DMS79 (cell line): ENCODE data around the gene SLC8A1.

ENCODE experiments used
- DNase-seq: peaks from one replicate; lab custom pipeline; 2025; lab: John Stamatoyannopoulos, UW

The SLC8A1 gene

DNA sequence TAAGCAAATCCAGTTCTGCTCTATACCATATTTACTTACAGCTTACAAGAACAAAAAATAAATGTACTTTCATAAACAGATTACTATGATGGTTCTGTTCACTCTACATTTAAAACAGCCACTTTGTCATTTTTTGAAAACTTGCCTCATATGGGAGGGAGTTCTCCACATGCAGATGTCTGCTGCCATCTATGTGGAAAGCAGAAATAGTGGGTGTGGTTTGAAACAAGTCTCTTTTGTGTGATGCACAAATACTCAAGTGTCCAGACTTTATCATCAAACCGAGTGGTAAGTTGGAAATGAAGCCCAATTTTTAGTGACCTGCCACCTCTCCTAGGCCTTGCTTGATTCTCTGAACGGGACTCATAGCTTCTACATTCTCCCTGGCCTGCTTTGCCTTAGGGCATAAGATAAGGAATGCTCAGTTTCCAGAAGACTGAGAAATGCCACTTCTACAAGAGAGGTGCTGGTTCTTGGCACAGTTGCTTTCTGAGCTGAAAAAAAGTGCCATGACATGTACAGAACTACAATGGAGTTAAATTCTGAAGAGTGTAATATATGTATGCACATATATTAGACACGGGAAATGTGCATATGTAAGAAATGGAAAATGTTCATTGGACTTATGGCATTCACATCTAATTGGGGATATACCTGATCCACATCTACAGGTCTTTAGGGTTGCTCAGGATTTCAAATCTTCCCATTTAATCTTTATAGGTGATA is 221.0 kb downstream of the SLC8A1 start:
- no peak for DNase-seq

DNA sequence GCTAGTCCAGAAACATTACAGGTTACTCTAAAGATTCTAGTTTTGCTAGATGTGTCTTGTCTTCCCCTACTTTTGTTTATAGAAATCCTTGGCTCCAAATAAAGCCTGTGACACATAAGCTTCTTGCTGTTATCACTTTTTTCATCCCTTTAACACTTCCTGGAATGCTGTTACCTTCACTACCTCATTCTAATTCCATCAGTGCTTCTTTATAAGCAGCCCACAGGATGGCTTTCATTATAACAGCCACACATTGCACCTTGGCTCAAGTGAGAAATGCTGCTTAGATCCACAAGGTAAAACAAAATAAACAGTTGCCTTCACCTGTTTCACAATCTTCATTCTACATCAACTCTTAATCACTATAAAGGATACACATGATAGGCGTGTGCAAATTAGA is 221.7 kb downstream of the SLC8A1 start:
- DNase-seq, result no peak

DNA sequence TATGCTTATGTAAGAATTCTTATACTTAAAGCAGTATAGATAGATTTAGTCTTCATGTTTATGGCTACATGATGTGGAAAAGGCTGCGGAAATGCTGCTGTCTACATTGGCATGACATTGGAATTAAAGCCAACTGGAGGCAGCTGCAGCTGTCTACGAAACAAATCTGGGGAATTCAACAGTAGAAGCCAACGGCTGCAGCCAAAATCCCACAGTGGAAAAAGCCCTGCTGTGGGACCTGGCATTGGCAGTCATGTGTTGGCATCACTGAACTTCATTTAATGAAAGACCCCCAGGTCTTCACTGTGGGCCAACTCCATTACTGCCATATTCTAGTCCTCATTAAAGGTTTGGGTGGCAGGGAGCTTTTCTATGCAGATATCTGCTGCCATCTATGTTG is 223.6 kb downstream of the SLC8A1 start:
- no peak for DNase-seq

DNA sequence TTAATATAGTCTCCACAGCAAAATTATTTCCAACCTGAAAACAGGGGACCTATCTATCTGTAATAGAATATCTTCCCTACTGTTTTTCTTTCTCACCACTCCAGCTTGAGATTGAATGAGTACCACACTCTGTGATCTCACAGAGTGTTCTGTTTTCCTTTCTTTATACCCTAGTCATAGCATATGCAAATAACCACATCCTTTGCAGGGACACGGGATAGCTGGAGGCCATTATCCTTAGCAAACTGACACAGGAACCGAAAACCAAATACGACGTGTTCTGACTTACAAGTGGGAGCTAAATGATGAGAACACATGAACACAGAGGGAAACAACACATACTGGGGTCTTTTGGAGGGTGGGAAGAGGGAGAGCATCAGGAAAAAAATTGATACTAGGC is 224.7 kb downstream of the SLC8A1 start:
- no peak for DNase-seq

DNA sequence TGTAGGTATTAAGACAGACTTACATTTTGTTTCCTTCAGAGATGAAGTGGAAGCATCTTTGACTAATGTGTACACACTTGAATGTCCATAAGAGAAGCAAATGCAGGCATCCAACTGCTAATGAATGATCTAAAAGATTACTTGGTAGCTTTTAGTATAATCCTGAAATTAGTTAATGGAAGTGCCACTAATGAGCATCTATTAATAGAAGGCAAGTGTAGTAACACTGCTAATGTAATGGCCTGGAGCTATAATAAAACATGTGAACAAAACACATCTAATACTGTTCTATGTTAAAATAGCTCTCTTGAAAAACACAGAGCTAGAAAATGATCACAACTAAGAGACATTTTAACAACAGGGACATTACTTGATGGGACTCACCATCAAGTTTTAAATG is 225.3 kb downstream of the SLC8A1 start:
- peak; percentile 51 for DNase-seq

DNA sequence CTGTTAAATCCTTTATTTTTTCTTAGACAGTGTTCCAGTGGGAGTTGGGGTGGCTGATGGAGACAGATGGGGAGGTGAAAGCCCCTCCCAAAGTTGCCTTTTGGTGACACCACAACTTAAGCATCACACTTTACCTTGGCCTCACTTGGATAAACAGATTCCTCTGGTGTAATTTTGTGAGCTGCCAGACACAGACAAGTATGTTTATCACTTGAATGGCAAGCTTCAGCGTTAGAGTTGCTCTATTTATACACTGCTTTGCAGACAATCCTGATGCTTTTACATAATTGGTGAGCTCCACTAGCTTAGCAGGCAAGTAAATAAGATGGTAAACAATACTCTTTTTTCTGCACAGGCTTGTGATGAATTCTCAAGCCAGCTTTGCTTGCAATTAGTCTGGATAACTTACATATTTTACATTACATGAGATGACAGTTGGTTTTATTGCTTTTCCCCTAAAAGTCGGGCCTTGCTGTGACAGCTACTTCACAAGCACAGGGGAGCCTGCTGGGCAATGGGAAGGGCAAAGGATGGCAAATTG is 226.2 kb downstream of the SLC8A1 start:
- no peak for DNase-seq

DNA sequence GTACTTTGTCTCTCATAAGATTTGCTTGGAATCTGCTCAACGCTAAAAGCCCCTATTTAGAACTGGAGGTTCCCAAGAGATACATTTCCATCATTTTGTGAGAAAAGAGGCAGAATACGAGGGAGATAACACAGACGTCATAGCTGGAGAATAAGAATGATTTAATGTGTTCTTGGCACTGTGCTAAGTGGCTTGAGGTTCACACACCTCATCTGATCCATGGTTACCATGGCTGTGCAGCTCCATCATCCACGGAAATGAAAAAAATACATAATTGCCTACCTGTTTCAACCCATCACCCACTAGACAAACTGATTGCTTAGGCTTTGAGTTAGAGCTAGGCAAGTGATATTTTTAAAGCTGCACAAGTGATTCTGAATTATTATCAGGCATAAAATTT is 227.6 kb downstream of the SLC8A1 start:
- DNase-seq, result no peak

DNA sequence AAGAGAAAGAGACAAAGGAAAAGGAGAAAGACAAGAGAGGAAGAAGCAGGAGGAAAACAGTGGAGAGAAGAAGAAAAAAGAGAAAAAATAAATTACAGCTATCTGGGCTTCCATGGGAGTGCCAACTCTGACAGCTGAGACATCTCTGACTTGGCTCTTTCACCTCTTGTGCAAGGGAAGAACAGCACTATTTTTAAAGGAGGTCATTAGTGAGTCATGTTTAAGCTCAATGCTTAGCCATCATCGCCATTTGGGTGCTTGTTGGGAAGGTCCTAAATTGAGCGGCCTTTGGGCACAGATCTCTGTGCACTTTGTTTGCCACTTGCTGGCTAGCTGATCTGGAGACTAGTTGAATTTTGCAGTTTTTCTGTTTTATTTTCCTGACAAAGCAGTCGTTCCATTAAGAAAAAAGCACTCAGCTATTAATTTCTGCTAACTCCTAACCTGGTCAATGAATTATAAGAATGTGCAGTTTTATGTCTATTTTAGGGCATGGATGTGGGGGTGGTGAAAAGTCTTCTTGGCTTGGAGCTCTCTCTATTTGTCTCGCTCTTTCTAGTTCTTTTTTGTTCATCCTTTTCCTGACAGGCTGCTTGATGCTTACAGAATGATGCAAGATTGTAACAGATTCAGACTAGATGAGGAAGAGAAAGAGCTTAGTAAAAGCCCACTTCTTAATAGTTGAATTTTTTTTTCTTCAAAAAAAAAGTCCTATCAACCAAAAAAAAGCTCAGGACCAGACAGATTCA is 231.5 kb downstream of the SLC8A1 start:
- DNase-seq, result no peak

DNA sequence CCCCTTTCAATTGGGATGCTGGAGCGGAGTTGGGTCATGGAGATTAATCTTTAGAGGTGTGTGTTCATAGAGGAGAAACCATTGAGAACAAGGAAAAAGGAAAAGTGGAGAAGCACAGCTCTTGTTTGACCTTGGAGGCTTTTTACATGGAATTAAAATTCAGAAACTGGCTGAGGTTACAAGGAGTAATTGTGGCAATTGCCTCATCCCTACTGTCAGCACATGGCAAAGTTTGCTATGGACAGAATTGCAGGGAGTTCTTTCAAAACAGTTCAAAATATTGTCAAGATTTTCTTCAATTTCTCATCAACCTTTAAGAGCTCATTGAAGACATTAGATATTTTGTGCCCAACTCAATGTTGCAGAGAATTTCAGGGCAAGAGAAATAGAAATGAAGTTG is 232.7 kb downstream of the SLC8A1 start:
- no peak for DNase-seq

DNA sequence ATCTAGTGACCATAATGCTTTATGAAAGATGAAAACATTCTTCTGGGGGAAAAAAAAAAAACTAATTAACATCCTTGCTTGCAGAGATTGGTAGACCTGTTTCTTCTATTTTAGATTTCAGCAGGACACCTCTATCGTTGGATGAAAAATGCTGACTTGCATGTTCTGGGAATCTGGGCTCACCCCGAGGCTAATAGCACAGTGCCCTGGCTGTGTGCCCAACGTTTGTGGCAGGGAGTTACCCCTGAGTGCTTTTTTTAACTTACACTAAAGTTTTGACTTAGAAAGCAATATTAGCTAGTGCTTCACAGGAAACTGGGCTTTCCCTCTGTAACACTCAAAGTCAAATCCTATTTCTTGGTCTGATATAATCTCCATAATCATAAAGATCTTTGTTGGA is 233.2 kb downstream of the SLC8A1 start:
- peak; percentile 32 for DNase-seq

DNA sequence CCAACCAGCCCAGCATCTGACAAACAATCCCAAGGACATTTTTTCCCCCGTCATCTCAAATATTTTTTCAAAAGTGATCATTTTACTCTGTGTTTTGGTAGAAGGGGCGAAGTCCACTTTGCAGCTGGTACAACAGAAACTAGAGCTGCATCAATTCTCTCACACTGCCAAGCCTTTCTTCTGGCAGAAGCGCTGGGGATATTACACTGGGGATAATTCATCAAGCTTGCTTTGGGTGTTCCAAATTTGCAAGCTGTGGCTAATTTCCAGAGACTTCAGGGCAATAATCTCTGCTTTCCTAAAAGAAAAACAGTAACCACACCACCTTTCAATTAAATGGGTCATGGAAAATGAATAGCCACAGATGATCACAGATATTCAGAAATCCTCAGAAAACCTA is 238.3 kb downstream of the SLC8A1 start:
- no peak for DNase-seq

DNA sequence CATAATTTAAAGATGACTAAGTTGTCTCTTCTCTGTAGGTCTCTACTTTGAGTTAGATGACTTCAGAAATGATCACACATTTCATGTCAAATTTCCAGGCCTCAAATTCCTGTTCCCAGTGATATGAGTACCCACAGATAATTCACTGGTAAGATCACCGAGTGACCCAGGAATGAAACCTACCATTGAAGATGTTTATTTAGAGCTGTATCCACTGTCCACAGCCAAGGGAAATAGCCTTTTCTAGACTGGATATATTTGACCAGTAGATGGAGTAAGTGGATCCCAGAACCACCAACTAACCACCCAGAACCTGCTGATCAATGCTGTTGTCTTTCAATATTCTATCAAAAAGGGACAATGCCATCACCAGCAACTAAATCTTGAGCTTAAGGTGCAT is 238.8 kb downstream of the SLC8A1 start:
- no peak for DNase-seq

DNA sequence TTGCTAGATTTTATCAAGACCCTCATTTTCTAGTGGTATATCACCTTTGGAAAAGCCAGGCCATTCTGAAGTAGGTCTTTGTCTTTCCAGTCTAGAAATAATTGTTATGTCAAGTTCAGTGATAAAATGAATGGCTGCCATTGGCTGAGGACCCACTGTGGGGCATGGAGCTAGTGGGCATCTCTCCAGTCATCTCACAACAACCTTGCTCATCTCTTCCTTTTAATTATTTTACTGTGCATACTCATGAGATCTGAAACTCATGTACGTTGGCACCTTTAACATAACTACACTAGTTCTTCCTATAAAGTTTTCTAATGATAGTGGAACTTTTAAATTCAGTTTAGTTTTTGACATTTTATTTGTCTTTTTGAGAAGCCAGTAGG is 240.9 kb downstream of the SLC8A1 start:
- no peak for DNase-seq

DNA sequence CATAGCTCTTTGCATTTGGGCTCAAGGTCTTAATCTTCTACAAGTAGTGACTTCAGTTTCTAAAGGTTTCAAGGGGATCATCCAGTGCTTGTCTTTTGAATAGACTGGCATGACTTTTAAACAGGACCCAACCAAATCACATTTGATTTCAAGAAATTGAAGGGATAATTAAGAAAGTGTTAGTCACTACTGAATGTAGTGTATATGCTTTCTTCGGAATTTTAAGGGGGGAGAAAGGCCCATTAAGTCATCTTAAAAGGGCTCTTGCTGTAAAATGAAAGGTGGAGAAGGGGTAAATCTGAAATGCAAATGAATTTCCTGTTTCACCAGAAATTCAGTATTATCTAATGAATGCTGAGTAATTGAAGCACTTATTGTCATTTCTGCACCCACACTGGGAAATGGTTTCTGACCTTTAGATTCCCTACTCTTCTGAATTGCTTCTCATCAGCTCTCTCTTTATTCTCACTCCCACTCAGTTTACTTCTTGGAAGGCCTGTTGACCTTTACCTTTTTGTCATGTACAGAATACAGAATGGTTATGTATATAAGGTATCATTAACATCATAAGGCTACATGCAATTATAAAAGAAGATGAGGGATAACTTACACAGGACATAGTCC is 241.4 kb downstream of the SLC8A1 start:
- DNase-seq, result no peak

DNA sequence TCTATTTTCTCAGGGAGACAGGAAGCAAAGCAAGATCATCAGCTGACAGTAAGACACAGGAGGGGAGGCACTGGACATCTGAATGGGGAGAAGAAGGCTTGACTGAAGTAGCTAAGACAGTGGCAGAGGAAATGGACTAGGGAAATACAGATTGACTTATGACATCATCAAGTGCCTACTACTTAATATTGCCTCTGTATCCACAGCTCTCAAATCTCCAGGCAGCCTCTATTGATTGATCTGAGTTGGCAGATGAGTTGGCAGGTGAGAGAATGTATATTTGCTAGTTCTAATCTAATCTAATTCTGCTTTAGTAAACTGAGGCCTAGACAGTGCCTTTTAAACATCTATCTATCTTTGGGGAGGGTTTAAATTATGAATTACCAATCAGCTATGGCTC is 242.1 kb downstream of the SLC8A1 start:
- DNase-seq, result no peak

DNA sequence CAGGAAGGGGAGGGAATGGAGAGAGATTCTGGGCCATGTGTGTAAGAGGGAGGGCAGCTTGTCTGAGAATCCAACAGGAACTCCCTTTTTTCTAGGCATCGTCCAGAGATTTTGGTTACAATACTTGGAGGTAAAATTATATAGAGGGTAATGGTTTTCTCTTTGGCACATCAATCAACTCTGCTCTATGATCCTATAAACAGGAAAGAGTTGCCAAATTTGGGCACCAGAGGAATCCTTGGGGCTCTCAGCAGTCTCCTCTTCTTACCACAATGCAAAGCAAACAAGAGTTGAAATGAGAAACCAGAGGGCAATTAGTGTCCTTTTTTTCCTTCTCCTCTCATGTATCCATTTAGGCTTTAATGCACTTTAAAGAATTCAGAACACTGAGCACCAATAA is 243.4 kb downstream of the SLC8A1 start:
- DNase-seq, result peak; percentile 26

DNA sequence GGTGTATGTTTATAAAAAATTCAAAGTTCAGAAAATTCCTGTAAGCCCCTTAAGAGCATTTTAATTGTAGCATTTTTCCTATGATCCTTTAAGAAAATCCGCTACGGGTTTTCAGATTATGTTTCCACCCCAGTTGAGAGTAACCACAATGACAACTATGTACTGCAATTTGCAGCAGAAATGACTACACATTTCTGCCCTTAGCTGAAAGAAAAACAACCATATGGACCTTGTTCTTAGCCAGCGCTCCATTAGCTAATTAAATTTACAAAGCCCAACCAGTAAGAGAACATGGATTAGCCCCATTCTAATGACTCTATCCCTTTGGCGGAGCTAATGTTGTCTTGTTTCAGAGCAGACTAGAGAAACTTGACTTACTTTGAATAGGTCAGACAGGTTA is 247.6 kb downstream of the SLC8A1 start:
- DNase-seq, result no peak

DNA sequence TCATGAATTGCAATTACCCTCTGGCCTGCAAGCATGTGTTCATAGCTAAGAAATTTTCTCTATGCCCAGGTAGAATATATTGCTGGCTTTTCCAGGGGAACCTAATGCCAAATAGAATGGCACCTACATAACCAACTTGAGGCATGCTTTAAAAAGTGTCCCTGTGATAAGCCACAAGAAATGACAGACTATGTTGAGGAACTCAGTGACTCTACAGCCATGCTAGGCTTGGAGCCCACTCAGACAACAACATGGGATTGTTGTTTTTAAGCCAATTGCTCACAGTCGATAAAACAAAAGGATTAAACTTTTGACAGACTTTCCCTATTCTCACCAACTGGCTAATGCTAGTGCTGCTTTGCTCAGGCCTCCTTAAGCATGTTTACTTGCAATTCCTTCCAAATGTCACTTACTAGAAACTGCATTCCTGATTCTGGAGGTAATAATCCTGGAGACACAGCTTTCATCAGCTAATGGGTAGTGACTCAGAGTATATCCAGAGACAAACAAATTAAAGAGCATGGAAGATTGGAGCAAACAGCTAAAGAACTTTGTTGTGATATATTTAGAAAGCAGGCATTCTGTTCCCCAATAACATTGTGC is 249.0 kb downstream of the SLC8A1 start:
- DNase-seq, result no peak

DNA sequence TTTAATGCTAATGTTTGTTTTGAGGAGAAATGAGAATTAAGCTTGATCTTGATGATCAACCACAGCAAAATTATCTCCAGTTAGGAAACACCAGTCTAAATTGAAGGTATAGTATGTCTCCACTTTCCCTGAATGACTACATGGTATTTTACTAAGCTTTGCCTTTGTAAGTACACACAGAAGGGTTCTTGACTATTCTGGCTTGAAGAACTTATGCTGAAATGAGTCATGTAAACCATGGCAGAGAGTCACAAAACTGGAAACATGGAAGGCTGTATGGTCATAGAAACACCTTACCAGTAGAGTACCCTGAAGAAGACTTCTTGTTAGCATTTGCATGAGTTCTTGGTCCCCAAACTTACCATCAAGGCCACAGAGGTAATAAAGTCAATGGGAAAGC is 250.5 kb downstream of the SLC8A1 start:
- DNase-seq, result no peak

DNA sequence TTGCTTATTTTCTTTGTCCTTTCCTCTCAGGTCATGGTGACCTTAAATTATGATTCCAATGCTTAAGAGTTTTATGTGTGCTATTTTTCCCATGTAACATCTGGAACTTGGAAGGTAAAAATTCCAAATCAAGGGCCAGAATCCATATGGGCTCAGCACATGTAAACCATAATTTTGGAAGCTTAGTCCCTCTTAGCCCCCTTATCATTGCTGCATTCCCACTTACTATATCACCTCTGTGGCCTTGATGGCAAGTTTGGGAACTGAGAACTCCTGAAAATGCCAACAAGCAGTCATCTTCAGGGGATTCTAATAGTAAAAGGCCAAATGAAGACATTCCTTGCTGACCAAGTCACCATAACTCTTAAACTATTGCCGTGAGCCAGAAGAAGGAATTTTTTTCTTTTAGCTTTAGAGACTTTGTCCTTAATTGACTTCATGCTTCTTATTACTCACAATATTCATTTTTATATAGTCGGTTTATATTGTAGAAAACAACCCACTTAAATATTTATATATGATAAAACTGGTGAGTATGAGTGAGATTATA is 251.4 kb downstream of the SLC8A1 start:
- no peak for DNase-seq

DNA sequence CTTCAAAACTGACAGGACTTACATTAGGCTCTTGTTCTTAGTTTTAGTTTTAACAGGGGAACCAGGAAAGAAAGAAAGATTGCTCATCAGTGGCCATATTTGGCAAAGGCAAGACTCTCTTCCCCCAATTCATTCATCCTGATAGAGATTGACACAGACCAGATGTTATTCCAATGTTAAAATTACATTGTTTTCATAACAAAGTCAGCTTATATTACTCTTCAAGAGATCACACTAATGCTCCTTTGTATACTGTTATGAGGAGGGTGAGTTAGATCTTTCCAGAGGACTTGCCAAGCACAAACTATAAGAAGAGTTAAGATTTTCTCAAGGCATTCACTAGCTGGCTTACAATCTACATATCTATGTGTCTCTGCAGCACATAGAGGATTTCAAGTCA is 252.1 kb downstream of the SLC8A1 start:
- no peak for DNase-seq

DNA sequence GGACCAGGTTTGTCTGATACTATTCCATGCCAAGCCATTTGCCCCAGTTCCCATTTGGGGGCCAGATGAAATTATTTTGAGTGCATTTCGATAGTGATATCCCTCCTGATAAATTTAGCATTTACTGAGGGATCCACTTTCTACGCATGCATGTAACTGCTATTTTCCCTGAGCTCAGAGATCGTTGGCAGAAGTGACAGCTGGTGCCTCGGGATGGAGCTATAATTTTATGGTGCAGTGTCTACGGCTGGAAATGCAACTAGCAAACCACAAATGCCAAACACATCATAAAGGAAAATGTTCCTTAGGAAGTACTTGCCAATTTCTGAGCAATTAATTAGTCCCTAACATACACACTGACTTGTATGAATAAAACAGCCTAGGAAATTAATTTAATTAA is 254.8 kb downstream of the SLC8A1 start:
- no peak for DNase-seq

DNA sequence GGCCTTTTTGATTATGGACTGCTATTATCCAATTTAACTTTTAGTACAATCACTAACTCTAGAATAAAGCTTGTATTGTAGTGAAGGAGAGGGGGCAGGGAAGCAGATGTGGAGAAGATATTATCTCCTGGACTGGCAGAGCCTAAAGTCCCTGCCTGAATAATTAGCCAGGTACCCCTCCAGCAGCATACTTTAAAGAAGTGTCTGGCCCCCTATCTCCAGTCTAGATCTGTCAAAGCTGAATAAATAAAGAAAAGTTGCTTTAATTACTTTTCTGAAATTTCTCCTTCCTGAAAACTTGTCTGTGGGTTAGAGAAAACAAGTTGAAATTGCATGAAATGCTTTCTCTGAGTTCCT is 258.2 kb downstream of the SLC8A1 start:
- DNase-seq, result no peak
